Measurements from ENCODE around the gene ATP2A1.
A peak's percentile ranks its signal among the peaks of the same experiment; 100 is the strongest.

ATP2A1 gene

DNA sequence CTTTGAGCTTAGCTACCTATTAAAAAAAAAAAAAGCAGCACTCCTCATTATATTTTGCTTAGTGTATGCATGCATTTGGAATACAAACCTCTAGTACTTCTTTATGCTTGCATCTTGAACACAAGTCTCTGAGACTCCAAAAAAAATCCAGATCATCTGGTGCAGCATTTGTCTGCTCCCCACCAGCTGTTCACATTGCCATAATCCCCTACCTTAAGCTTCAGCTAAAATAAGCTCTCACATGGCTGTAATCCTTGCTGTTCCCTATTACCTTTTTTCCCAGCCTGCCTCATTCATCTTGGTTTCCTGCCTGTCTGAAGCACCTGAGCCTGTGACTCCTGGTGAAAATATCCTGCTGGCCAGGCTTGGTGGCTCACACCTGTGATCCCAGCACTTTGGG, 65.0 kb downstream of the ATP2A1 start:
- POLR2A ChIA-PET, result interaction anchor here (1.2 kb wide), 1 partner anchor 97 kb away, joined by 3 read pairs; the partner anchor contains the start of gene TUFM
- TF ChIP-seq, protein P1, sequence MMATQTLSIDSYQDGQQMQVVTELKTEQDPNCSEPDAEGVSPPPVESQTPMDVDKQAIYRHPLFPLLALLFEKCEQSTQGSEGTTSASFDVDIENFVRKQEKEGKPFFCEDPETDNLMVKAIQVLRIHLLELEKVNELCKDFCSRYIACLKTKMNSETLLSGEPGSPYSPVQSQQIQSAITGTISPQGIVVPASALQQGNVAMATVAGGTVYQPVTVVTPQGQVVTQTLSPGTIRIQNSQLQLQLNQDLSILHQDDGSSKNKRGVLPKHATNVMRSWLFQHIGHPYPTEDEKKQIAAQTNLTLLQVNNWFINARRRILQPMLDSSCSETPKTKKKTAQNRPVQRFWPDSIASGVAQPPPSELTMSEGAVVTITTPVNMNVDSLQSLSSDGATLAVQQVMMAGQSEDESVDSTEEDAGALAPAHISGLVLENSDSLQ (IDR thresholded peaks at IDR 0.05), result no peak
- no peak for TF ChIP-seq NFRKB (IDR thresholded peaks at IDR 0.05)
- TF ChIP-seq FOXA1 (IDR thresholded peaks at IDR 0.05), result no peak
- no peak for TF ChIP-seq FOXM1 (IDR thresholded peaks at IDR 0.05; ENCODE audit: borderline replicate concordance)
- TF ChIP-seq TARDBP (IDR thresholded peaks at IDR 0.05), result no peak
- TF ChIP-seq ARNT (IDR thresholded peaks at IDR 0.05), result no peak
- TF ChIP-seq L3MBTL2 (conservative IDR thresholded peaks at IDR 0.05), result no peak
- no peak for TF ChIP-seq LEF1 (IDR thresholded peaks at IDR 0.05; ENCODE audit: borderline replicate concordance)
- no peak for TF ChIP-seq ELF4 (IDR thresholded peaks at IDR 0.05)
- no peak for TF ChIP-seq SUZ12 (IDR thresholded peaks at IDR 0.05)
- TF ChIP-seq FOXK2 (IDR thresholded peaks at IDR 0.05), result no peak
- no peak for DNase-seq (ENCODE audit: extremely low spot score)
- CTCF ChIA-PET, result no interaction called here

DNA sequence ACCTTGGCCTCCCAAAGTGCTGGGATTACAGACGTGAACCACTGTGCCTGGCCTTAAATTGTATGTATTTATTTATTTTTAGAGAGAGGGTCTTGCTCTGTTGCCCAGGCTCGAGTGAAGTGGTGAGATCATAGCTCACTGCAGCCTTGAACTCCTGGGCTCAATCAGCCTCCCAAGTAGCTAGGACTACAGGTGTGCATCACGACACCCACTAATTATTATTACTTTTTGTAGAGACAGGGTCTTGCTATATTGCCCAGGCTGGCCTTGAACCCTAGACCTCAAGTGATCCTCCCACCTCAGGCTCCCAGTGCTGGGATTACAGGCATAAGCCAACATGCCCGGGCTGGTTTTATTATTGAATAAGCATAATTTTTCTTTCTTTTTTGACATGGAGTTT, 68.4 kb downstream of the ATP2A1 start:
- no peak for DNase-seq (ENCODE audit: extremely low spot score)
- ChIA-PET POLR2A (no interaction called here), CTCF (no interaction called here)
- no peak for TF ChIP-seq BHLHE40 (IDR thresholded peaks at IDR 0.05; ENCODE audit: borderline replicate concordance)
- no peak for TF ChIP-seq NFRKB (IDR thresholded peaks at IDR 0.05)
- no peak for TF ChIP-seq LEF1 (IDR thresholded peaks at IDR 0.05; ENCODE audit: borderline replicate concordance)
- no peak for TF ChIP-seq ARNT (IDR thresholded peaks at IDR 0.05)
- no peak for TF ChIP-seq FOXM1 (IDR thresholded peaks at IDR 0.05; ENCODE audit: borderline replicate concordance)

DNA sequence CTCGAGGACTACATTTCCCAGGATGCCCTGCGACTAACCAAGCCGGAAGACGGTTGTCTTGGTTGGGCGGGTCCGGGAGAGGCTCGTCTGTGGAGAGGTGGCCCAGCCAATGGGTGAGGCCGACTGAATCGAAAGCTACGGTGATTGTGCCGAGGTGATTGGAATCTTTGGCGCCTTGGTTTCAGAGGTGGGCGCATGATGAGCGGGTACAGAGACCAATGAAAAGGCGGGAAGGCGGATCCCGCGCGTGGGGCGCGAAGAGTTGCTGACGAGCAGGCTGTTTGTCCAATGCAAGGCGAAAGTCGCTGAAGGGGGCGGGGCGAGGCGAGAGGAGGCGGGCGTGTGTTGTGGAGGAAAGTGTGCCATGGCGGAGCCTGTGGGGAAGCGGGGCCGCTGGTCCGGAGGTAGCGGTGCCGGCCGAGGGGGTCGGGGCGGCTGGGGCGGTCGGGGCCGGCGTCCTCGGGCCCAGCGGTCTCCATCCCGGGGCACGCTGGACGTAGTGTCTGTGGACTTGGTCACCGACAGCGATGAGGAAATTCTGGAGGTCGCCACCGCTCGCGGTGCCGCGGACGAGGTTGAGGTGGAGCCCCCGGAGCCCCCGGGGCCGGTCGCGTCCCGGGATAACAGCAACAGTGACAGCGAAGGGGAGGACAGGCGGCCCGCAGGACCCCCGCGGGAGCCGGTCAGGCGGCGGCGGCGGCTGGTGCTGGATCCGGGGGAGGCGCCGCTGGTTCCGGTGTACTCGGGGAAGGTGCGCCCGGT, 72.5 kb downstream of the ATP2A1 start, which contains the start of gene NFATC2IP:
Gene NFATC2IP (plus strand): TSS at position 290 of the 762 bp plus-strand sequence. CDS start 75 bp downstream, at position 365.
- TF ChIP-seq L3MBTL2 (conservative IDR thresholded peaks at IDR 0.05), result 0 out of 2 replicates have a peak, but pooled peaks have one; percentile 39
- no peak for TF ChIP-seq LEF1 (IDR thresholded peaks at IDR 0.05; ENCODE audit: borderline replicate concordance)
- peak; percentile 79 for TF ChIP-seq ELF4 (IDR thresholded peaks at IDR 0.05)
- no peak for TF ChIP-seq ZNF384 (IDR thresholded peaks at IDR 0.05)
- TF ChIP-seq, protein P1 (IDR thresholded peaks at IDR 0.05), result peak; percentile 100
- TF ChIP-seq CTBP1 (IDR thresholded peaks at IDR 0.05; ENCODE audit: borderline replicate concordance), result no peak
- CTCF ChIA-PET, result interaction anchor here (0.6 kb wide), 2 partner anchors 14 to 16 kb away, joined by 3 read pairs; no protein-coding TSS in a partner anchor
- POLR2A ChIA-PET, result interaction anchor here (0.6 to 2.6 kb wide), 16 partner anchors 13 to 128 kb away, joined by 3 to 19 read pairs (median 4); partner anchors contain the start of genes ATXN2L, SH2B1, SPNS1 and TUFM
- peak; percentile 97 for DNase-seq (ENCODE audit: extremely low spot score)

DNA sequence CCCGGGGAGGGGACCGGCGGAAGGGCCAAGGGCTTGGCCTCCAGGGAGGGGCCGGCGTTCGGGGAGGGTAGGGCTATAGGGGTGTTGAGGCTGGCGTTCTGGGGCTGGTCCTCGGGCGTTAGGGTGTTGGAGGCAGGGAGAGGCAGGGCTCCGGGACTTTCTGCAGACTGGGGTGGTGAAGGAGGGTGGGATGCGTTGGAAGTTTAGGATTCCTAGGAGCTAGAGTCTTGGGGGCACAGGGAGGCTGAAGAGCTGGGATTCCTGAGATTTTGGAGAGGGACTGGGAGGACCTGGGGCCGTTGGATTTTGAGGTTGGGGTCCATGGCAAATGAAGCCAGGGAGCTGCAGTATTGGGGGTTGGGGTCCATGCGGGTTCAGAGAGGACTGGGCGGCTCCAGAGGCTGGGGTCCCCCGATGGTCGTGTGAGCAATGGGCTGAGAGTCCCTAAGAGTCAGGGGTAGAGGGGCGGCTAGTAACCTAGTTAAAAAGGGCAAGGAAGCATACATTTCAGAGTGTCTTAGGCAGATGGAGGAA, 73.2 kb downstream of the ATP2A1 start:
- DNase-seq (ENCODE audit: extremely low spot score), result peak; percentile 39
- ChIA-PET CTCF (no interaction called here), POLR2A (interaction anchor here (0.8 to 2.6 kb wide), 3 partner anchors 11 to 22 kb away, joined by 3 to 19 read pairs (median 9); partner anchors contain the start of gene SPNS1)
- no peak for TF ChIP-seq ZNF384 (IDR thresholded peaks at IDR 0.05)
- TF ChIP-seq TARDBP (IDR thresholded peaks at IDR 0.05), result no peak
- TF ChIP-seq FOXK2 (IDR thresholded peaks at IDR 0.05), result no peak
- TF ChIP-seq, protein P1 (IDR thresholded peaks at IDR 0.05), result no peak
- no peak for TF ChIP-seq LEF1 (IDR thresholded peaks at IDR 0.05; ENCODE audit: borderline replicate concordance)
- no peak for TF ChIP-seq ARNT (IDR thresholded peaks at IDR 0.05)
- no peak for TF ChIP-seq ELF4 (IDR thresholded peaks at IDR 0.05)
- TF ChIP-seq SUZ12 (IDR thresholded peaks at IDR 0.05), result no peak
- no peak for TF ChIP-seq BHLHE40 (IDR thresholded peaks at IDR 0.05; ENCODE audit: borderline replicate concordance)
- no peak for TF ChIP-seq NFRKB (IDR thresholded peaks at IDR 0.05)
- no peak for TF ChIP-seq SP1 (IDR thresholded peaks at IDR 0.05)
- no peak for TF ChIP-seq CTBP1 (IDR thresholded peaks at IDR 0.05; ENCODE audit: borderline replicate concordance)
- TF ChIP-seq L3MBTL2 (conservative IDR thresholded peaks at IDR 0.05), result no peak
- no peak for TF ChIP-seq FOXA1 (IDR thresholded peaks at IDR 0.05)

Data from HEK293T (cell line).